Measurements from ENCODE around the gene MCF2L2.

DNA sequence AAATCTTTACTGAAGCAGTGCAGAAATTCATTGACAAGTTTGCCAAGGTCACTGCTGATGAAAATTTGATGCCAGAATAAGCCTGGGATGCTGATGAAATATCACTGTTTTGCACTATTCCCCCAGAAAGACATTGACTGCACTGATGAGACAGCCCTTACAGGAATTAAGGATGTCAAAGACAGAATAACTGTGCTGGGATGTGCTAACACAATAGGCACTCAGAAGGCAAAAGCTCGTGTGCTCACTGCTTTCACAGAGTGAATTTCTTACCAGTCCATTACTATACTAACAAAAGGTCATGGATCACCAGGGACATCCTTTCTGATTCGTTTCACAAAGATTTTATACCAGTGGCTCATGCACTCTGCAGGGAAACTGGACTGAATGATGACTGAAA is 69.4 kb downstream of the MCF2L2 start:
- no peak for TF ChIP-seq POLR2A (IDR thresholded peaks at IDR 0.05)
- TF ChIP-seq, protein P1, sequence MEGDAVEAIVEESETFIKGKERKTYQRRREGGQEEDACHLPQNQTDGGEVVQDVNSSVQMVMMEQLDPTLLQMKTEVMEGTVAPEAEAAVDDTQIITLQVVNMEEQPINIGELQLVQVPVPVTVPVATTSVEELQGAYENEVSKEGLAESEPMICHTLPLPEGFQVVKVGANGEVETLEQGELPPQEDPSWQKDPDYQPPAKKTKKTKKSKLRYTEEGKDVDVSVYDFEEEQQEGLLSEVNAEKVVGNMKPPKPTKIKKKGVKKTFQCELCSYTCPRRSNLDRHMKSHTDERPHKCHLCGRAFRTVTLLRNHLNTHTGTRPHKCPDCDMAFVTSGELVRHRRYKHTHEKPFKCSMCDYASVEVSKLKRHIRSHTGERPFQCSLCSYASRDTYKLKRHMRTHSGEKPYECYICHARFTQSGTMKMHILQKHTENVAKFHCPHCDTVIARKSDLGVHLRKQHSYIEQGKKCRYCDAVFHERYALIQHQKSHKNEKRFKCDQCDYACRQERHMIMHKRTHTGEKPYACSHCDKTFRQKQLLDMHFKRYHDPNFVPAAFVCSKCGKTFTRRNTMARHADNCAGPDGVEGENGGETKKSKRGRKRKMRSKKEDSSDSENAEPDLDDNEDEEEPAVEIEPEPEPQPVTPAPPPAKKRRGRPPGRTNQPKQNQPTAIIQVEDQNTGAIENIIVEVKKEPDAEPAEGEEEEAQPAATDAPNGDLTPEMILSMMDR (IDR thresholded peaks at IDR 0.05): no peak
